ENCODE measurements around the gene SLC27A3.

DNA sequence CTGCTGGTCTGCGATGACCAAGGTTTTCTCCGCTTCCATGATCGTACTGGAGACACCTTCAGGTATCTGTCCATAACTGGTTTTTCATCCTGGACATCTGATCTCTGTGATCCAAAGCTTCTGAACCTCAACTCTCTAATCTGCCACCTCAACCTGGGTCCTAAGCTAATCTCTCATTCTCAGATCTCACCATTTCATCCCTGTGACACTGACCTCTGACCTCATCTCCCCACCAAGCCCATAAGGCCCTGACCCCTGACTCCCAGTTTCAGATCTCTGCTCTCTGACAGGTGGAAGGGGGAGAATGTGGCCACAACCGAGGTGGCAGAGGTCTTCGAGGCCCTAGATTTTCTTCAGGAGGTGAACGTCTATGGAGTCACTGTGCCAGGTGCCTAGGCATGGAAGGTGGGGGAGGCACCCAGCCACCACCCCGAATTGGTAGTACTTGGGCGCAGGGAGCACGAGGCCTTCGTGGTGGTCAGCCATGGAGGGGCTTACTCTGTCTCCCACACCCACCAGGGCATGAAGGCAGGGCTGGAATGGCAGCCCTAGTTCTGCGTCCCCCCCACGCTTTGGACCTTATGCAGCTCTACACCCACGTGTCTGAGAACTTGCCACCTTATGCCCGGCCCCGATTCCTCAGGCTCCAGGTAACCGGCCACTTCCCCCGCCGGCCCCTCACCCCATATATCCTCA lies 3.8 kb downstream of the SLC27A3 start:
- TF ChIP-seq EZH2 (IDR thresholded peaks at IDR 0.05; ENCODE audit: borderline replicate concordance, low read length) (no peak), CTCF (conservative IDR thresholded peaks at IDR 0.05 in 1 of 2, IDR thresholded peaks at IDR 0.05 in 1 of 2; ENCODE audit: extremely low read depth in 1 of 2, insufficient read depth in 1 of 2, low read depth in 1 of 2, low read length in 2 of 2) (no peak)
